HG03025 (cell line): ENCODE data around the gene ZDHHC16.
A peak's percentile ranks its signal among the peaks of the same experiment; 100 is the strongest.
"Not testable (repeated sequence)": the region's sequence is repeated elsewhere in the genome, so short reads cannot be mapped to it uniquely, and the experiment has no call there.

Experiments used
- ATAC-seq: cut with Tn5 transposase; IDR thresholded peaks from one replicate; pipeline ENCODE4 v1.9.1; 2021; ENCODE audit warnings: mild to moderate bottlenecking, moderate library complexity; ENCODE audit not compliant: unreplicated experiment, low FRiP score

The ZDHHC16 gene

GRCh38 chr10:97445722-97446639 is at the start of gene ZDHHC16, which contains the start of gene EXOSC1:
Gene ZDHHC16, plus strand, starts transcription at chr10:97446175. Its CDS starts 5,501 bp downstream, at chr10:97451676.
Gene EXOSC1, minus strand, starts transcription at chr10:97446006. Its CDS starts 21 bp downstream, at chr10:97445985.
- ATAC-seq = peak; percentile 93

- ATAC-seq = no peak
Measured at GRCh38 chr10:97399843-97400545, 46.0 kb upstream of the ZDHHC16 start.

- ATAC-seq = peak; percentile 95
Measured at GRCh38 chr10:97400665-97401454, 45.1 kb upstream of the ZDHHC16 start, which contains the start of gene RRP12. Gene RRP12, minus strand, starts transcription at chr10:97401340. Its CDS starts 109 bp downstream, at chr10:97401231.

GRCh38 chr10:97401455-97401919 is 44.5 kb upstream of the ZDHHC16 start:
- no peak for ATAC-seq

GRCh38 chr10:97404044-97404443 is 41.9 kb upstream of the ZDHHC16 start:
- ATAC-seq = no peak

GRCh38 chr10:97406064-97406463 is 39.9 kb upstream of the ZDHHC16 start:
- no peak for ATAC-seq

GRCh38 chr10:97406483-97406882 is 39.5 kb upstream of the ZDHHC16 start:
- not testable (repeated sequence) for ATAC-seq

- ATAC-seq = peak; percentile 79
Measured at GRCh38 chr10:97407211-97407951, 38.6 kb upstream of the ZDHHC16 start.

- no peak for ATAC-seq
Measured at GRCh38 chr10:97407952-97408248, 38.1 kb upstream of the ZDHHC16 start.

GRCh38 chr10:97408496-97408992 is 37.4 kb upstream of the ZDHHC16 start:
- no peak for ATAC-seq

- ATAC-seq = no peak
Measured at GRCh38 chr10:97411406-97411805, 34.6 kb upstream of the ZDHHC16 start.

- ATAC-seq = no peak
Measured at GRCh38 chr10:97412891-97413304, 33.1 kb upstream of the ZDHHC16 start.

GRCh38 chr10:97416565-97416964 is 29.4 kb upstream of the ZDHHC16 start:
- ATAC-seq = no peak

GRCh38 chr10:97423757-97424098 is 22.2 kb upstream of the ZDHHC16 start:
- ATAC-seq = not testable (repeated sequence)

GRCh38 chr10:97425964-97426775 is 19.8 kb upstream of the ZDHHC16 start, which contains the start of gene PGAM1:
Gene PGAM1, plus strand, starts transcription at chr10:97426191. Its CDS starts 117 bp downstream, at chr10:97426308.
- peak; percentile 85 for ATAC-seq

GRCh38 chr10:97426776-97427570 is 19.0 kb upstream of the ZDHHC16 start:
- no peak for ATAC-seq

GRCh38 chr10:97427571-97428179 is 18.3 kb upstream of the ZDHHC16 start:
- no peak for ATAC-seq

GRCh38 chr10:97428572-97428981 is 17.4 kb upstream of the ZDHHC16 start:
- no peak for ATAC-seq
